ENCODE measurements around the gene LRRK1. TPM values are rescaled to one million over a fixed set of nuclear protein-coding genes. Genes with fewer than 3 reads are reported as not detected.
A peak's percentile ranks its signal among the peaks of the same experiment; 100 is the strongest.

LRRK1 gene
- total and polyA plus RNA-seq, 2 of the 4 experiments (the other 2 are of a cell fraction): 3.0 to 5.8 TPM

- Histone ChIP-seq H3K23ac (ENCODE audit: low read depth, low read length) (peak overlapping the region; percentile 84), H3K9me1 (ENCODE audit: insufficient read depth, low read length) (peaks cover 23% of the 10 kb centered on the region), H3K56ac (ENCODE audit: extremely low read depth, insufficient read depth, low read length) (peak overlapping the region; percentile 55), H2BK5ac (ENCODE audit: low read depth, low read length, poor library complexity, severe bottlenecking) (peak overlapping the region; percentile 80), H3K9me3 (ENCODE audit: control insufficient read depth, insufficient read depth, low read length) (no peaks in the 10 kb centered on the region), H3K18ac (ENCODE audit: low read depth, low read length) (peak overlapping the region; percentile 14), H3K27me3 (ENCODE audit: control insufficient read depth, insufficient read depth, low read length) (no peaks in the 10 kb centered on the region), H4K91ac (ENCODE audit: insufficient read depth, low read depth, low read length) (peak overlapping the region; percentile 82), H2AK5ac (ENCODE audit: low read depth, low read length) (peak overlapping the region; percentile 86), H3K27ac (ENCODE audit: insufficient read depth, low read length) (peak overlapping the region; percentile 68), H3K36me3 (ENCODE audit: control insufficient read depth, insufficient read depth, low read length) (peaks cover 11% of the 10 kb centered on the region; the same call in 1 of the 2 replicates), H3K14ac (replicated peaks; ENCODE audit: low read depth, low read length) (peak overlapping the region; percentile 88), H3K9ac (ENCODE audit: low read depth, low read length) (peak overlapping the region; percentile 2; the same call in 1 of the 2 replicates), H3K79me1 (ENCODE audit: low read depth in 1 of 2, low read length in 2 of 2) (peaks cover 0 to 16% of the 10 kb centered on the region in 2 experiments; a peak in 1 of 4 replicates), H2AFZ (replicated peaks; ENCODE audit: low read length, poor library complexity) (peak overlapping the region; percentile 83), H2BK20ac (ENCODE audit: low read depth, low read length) (peak overlapping the region; percentile 78), H4K8ac (ENCODE audit: low read depth in 2 of 2, low read length in 2 of 2) (peak overlapping the region; percentile 34 to 89; a peak in 3 of 4 replicates), H4K5ac (ENCODE audit: low read depth, low read length) (peak overlapping the region; percentile 5), H3K4me3 (ENCODE audit: insufficient read depth, low read depth, low read length) (no peak overlapping the region), H2BK120ac (ENCODE audit: low read depth, low read length) (peak overlapping the region; percentile 93), H2AK9ac (replicated peaks; ENCODE audit: low read depth, low read length, poor library complexity) (peak overlapping the region; percentile 90), H3K4me2 (ENCODE audit: low read depth, low read length) (no peak overlapping the region), H3K4me1 (ENCODE audit: control insufficient read depth, insufficient read depth, low read length) (peaks cover 29% of the 10 kb centered on the region), H4K20me1 (ENCODE audit: insufficient read depth, low read length) (no peaks in the 10 kb centered on the region), H3K4ac (ENCODE audit: low read depth, low read length) (peak overlapping the region; percentile 93), H2BK15ac (ENCODE audit: low read depth, low read length) (peak overlapping the region; percentile 16; the same call in 1 of the 3 replicates)
- CTCF ChIA-PET: interaction anchor here (0.9 to 1.6 kb wide), 2 partner anchors 52 to 138 kb away, joined by 3 read pairs; no protein-coding TSS in a partner anchor
- dilution Hi-C loops (cut with HindIII; ENCODE audit: low sequenced_read_pairs, unreplicated experiment): no loop called here
- POLR2A ChIA-PET (ENCODE audit: unreplicated experiment): no interaction called here
- in situ Hi-C loops (cut with MboI; ENCODE audit: low sequenced_read_pairs): no loop called here
- ATAC-seq (ENCODE audit: low read depth) (no peak), DNase-seq (peak; percentile 27)
- no TSS peak for BruUV-seq (replicated peaks)
- 48% methylated on average over 6 of the region's 11 CpGs; no CpG with 5 or more reads in 1 of the 2 experiments for WGBS, 2 experiments (ENCODE audit: extremely low coverage in 2 of 2, insufficient read length in 1 of 2)
- no peak for TF ChIP-seq MAFK (IDR thresholded peaks at IDR 0.05; ENCODE audit: low read depth, low read length)
- no peak for TF ChIP-seq CHD1 (IDR thresholded peaks at IDR 0.05; ENCODE audit: low read depth, low read length)
- no peak for TF ChIP-seq MXI1 (IDR thresholded peaks at IDR 0.05; ENCODE audit: borderline replicate concordance, low read depth, low read length)
- no peak for TF ChIP-seq SMC3 (IDR thresholded peaks at IDR 0.05; ENCODE audit: low read depth, low read length)
- no peak for TF ChIP-seq CTCF (conservative IDR thresholded peaks at IDR 0.05; ENCODE audit: low read depth, low read length)
- TF ChIP-seq RAD21 (IDR thresholded peaks at IDR 0.05; ENCODE audit: low read length): no peak
- TF ChIP-seq NFE2L2 (IDR thresholded peaks at IDR 0.05; ENCODE audit: low read depth, low read length): no peak
- TF ChIP-seq BHLHE40 (IDR thresholded peaks at IDR 0.05; ENCODE audit: low read depth, low read length): no peak
- TF ChIP-seq RCOR1 (IDR thresholded peaks at IDR 0.05; ENCODE audit: insufficient replicate concordance, low read length): no peak
- no peak for TF ChIP-seq ELK1 (IDR thresholded peaks at IDR 0.05; ENCODE audit: borderline replicate concordance, low read depth, low read length)
- no peak for TF ChIP-seq FOS (IDR thresholded peaks at IDR 0.05; ENCODE audit: low read depth, low read length)
- no peak for TF ChIP-seq CEBPB (IDR thresholded peaks at IDR 0.05; ENCODE audit: low read depth, low read length)
- TF ChIP-seq RFX5 (IDR thresholded peaks at IDR 0.05; ENCODE audit: low read depth, low read length): no peak
- no peak for TF ChIP-seq USF2 (IDR thresholded peaks at IDR 0.05; ENCODE audit: low read depth, low read length)
- TF ChIP-seq POLR2A (IDR thresholded peaks at IDR 0.05; ENCODE audit: low read depth, low read length): no peak
- intact Hi-C loops (cut with micrococcal nuclease): no loop called here
Measured at GRCh38 chr15:101068523-101068960, 149.4 kb downstream of the LRRK1 start.
